GM12892 (cell line): ENCODE measurements around the gene TMEM170A.

Experiments used
- DNase-seq: peaks from one replicate; pipeline ENCODE4 v3.0.0; 2011; ENCODE audit not compliant: insufficient read length
- FAIRE-seq: peaks from 2 replicates; lab custom pipeline; 2011; peaks lifted over from hg19 to GRCh38; lab: Jason Lieb, UNC
- POLR2A ChIP-seq: IDR thresholded peaks from 2 replicates; pipeline ENCODE4 v1.6.1; 2011; ENCODE audit warnings: low read depth, low read length, control low read depth
- POLR2AphosphoS5 ChIP-seq: IDR thresholded peaks from 2 replicates; pipeline ENCODE4 v1.6.1; 2011; ENCODE audit warnings: low read depth, low read length, control low read depth
- TAF1 ChIP-seq: IDR thresholded peaks from 2 replicates; pipeline ENCODE4 v1.6.1; 2011; ENCODE audit warnings: low read depth, mild to moderate bottlenecking, control low read depth, low read length, borderline replicate concordance

Gene TMEM170A

GRCh38 chr16:75494184-75494583 lies 29.7 kb upstream of the TMEM170A start:
- DNase-seq (no peak), FAIRE-seq (no peak)
- TF ChIP-seq POLR2AphosphoS5 (no peak), TAF1 (no peak), POLR2A (no peak)

GRCh38 chr16:75491876-75492275 lies 27.4 kb upstream of the TMEM170A start:
- no peak for DNase-seq
- no peak for FAIRE-seq
- TF ChIP-seq TAF1 (no peak), POLR2AphosphoS5 (no peak), POLR2A (no peak)

- FAIRE-seq (no peak), DNase-seq (no peak)
- no peak for TF ChIP-seq POLR2AphosphoS5
- TF ChIP-seq TAF1 = no peak
- TF ChIP-seq POLR2A = no peak
Observed at GRCh38 chr16:75488322-75488721, 23.8 kb upstream of the TMEM170A start.

GRCh38 chr16:75486676-75487313 lies 22.3 kb upstream of the TMEM170A start:
- TF ChIP-seq POLR2A = no peak
- TF ChIP-seq POLR2AphosphoS5 = no peak
- no peak for TF ChIP-seq TAF1
- no peak for FAIRE-seq
- no peak for DNase-seq

GRCh38 chr16:75486014-75486675 lies 21.7 kb upstream of the TMEM170A start:
- no peak for TF ChIP-seq TAF1
- TF ChIP-seq POLR2A = no peak
- no peak for TF ChIP-seq POLR2AphosphoS5
- DNase-seq (no peak), FAIRE-seq (no peak)

GRCh38 chr16:75485230-75486013 lies 20.9 kb upstream of the TMEM170A start:
- no peak for FAIRE-seq
- TF ChIP-seq POLR2A (no peak), TAF1 (no peak), POLR2AphosphoS5 (no peak)
- DNase-seq = no peak

GRCh38 chr16:75483222-75483621 lies 18.7 kb upstream of the TMEM170A start:
- FAIRE-seq (no peak), DNase-seq (no peak)
- no peak for TF ChIP-seq TAF1
- TF ChIP-seq POLR2AphosphoS5 = no peak

- DNase-seq (no peak), FAIRE-seq (no peak)
- TF ChIP-seq POLR2AphosphoS5 = no peak
- TF ChIP-seq TAF1 = no peak
Observed at GRCh38 chr16:75482434-75483205, 18.1 kb upstream of the TMEM170A start.

GRCh38 chr16:75481475-75481874 lies 17.0 kb upstream of the TMEM170A start:
- DNase-seq (no peak), FAIRE-seq (no peak)
- no peak for TF ChIP-seq POLR2AphosphoS5
- TF ChIP-seq TAF1 = no peak
- TF ChIP-seq POLR2A = no peak

GRCh38 chr16:75479421-75479990 lies 15.0 kb upstream of the TMEM170A start:
- DNase-seq = no peak
- FAIRE-seq = no peak
- no peak for TF ChIP-seq POLR2AphosphoS5
- no peak for TF ChIP-seq TAF1
- no peak for TF ChIP-seq POLR2A
